Endothelial cell of umbilical vein (primary cell): ENCODE measurements around the gene PGAM4. TPM values are rescaled to one million over a fixed set of nuclear protein-coding genes. Genes with fewer than 3 reads are reported as not detected.

Experiments
- BruUV-seq: library from RNA; stranded (reverse); fragments of 400-500 nt; replicated peaks from 2 replicates; lab custom pipeline; 2021; lab: Mats Ljungman, UMichigan
- CTCF ChIA-PET: fragments of 300-600, 350-600 bp; sonication (Branson Sonifier 250); formaldehyde crosslinking; loops from one replicate; lab custom pipeline; 2021; ENCODE audit warnings: antibody characterized with exemption, inconsistent platforms; lab: Charles Lee
- POLR2A ChIA-PET: fragments of 300-600, 350-600 bp; sonication (Branson Sonifier 250); formaldehyde crosslinking; loops from one replicate; lab custom pipeline; 2021; ENCODE audit warnings: antibody characterized with exemption, inconsistent platforms; lab: Charles Lee
- DNase-seq: peaks from one replicate; pipeline ENCODE4 v3.0.0-alpha.2; 2011; ENCODE audit warnings: low read depth, low spot score
- FAIRE-seq: peaks from 2 replicates; lab custom pipeline; 2011; peaks lifted over from hg19 to GRCh38; lab: Jason Lieb, UNC
- H2AFZ ChIP-seq: 2 replicates; pipeline ENCODE4 v1.6.0; 2012; ENCODE audit warnings: low read depth, low read length, control low read depth, inconsistent platforms
- H3K27ac ChIP-seq: 2 replicates; pipeline ENCODE4 v1.5.1; 2011; ENCODE audit warnings: low read depth, mild to moderate bottlenecking, control low read depth, low read length, moderate library complexity; ENCODE audit not compliant: insufficient read depth
- H3K27me3 ChIP-seq, 2 experiments: 2 replicates each; pipeline versions ENCODE4 v1.6.0 to v1.6.1; 2011; ENCODE audit warnings: low read length in 2 of 2, mixed read lengths in 1 of 2; ENCODE audit not compliant: control insufficient read depth in 2 of 2, insufficient read depth in 2 of 2
- H3K36me3 ChIP-seq, 2 experiments: 2 replicates in 1 of 2; 3 replicates in 1 of 2; pipeline ENCODE4 v1.5.1; 2011; ENCODE audit warnings: low read length in 2 of 2, mild to moderate bottlenecking in 1 of 2, moderate library complexity in 1 of 2; ENCODE audit not compliant: control insufficient read depth in 2 of 2, insufficient read depth in 2 of 2; ENCODE audit errors: extremely low read depth in 1 of 2
- H3K4me1 ChIP-seq: 3 replicates; pipeline ENCODE4 v1.5.1; 2011; ENCODE audit warnings: mild to moderate bottlenecking, low read length; ENCODE audit not compliant: control insufficient read depth, insufficient read depth; ENCODE audit errors: extremely low read depth
- H3K4me2 ChIP-seq: 2 replicates; pipeline ENCODE4 v1.6.1; 2011; ENCODE audit warnings: low read length, control low read depth, mixed read lengths; ENCODE audit not compliant: insufficient read depth
- H3K4me3 ChIP-seq, 3 experiments: fragments of 200-600 bp in 1 of 3; sonication (generic), shearing (Covaris generic) in 1 of 3; replicated peaks in 1 of 3; 2 replicates each; pipeline ENCODE4 v1.5.1; 2011 to 2016; ENCODE audit warnings: control low read depth in 3 of 3, low read length in 3 of 3, mild to moderate bottlenecking in 2 of 3, inconsistent platforms in 1 of 3, low read depth in 1 of 3, moderate library complexity in 1 of 3; ENCODE audit not compliant: insufficient read depth in 1 of 3
- H3K79me2 ChIP-seq: 2 replicates; pipeline ENCODE4 v1.6.0; 2012; ENCODE audit warnings: low read length, inconsistent platforms; ENCODE audit not compliant: control insufficient read depth, insufficient read depth
- H3K9ac ChIP-seq: replicated peaks from 2 replicates; pipeline ENCODE3; 2011; ENCODE audit warnings: low read length, control low read depth; ENCODE audit not compliant: insufficient read depth; ENCODE audit errors: extremely low read depth
- H3K9me1 ChIP-seq: replicated peaks from 3 replicates; pipeline ENCODE4 v1.6.0; 2011; ENCODE audit warnings: mild to moderate bottlenecking, low read length; ENCODE audit not compliant: control insufficient read depth, insufficient read depth; ENCODE audit errors: extremely low read depth
- H3K9me3 ChIP-seq: replicated peaks from 2 replicates; pipeline ENCODE4 v1.5.1; 2012; ENCODE audit warnings: low read length, inconsistent platforms; ENCODE audit not compliant: control insufficient read depth, insufficient read depth
- H4K20me1 ChIP-seq: replicated peaks from 2 replicates; pipeline ENCODE3; 2011; ENCODE audit warnings: mild to moderate bottlenecking, low read length; ENCODE audit not compliant: control insufficient read depth, insufficient read depth; ENCODE audit errors: extremely low read depth
- CTCF ChIP-seq, 2 donors: IDR thresholded peaks; 1 replicate in 1 of 2; 2 replicates in 1 of 2; pipeline ENCODE4 v1.5.1; 2011; ENCODE audit warnings: low read length in 2 of 2, mild to moderate bottlenecking in 2 of 2, moderate library complexity in 2 of 2, control low read depth in 1 of 2, inconsistent platforms in 1 of 2, low read depth in 1 of 2; ENCODE audit not compliant: insufficient read depth in 1 of 2; ENCODE audit errors: extremely low read depth in 1 of 2
- EZH2 ChIP-seq: IDR thresholded peaks from 2 replicates; pipeline ENCODE4 v1.6.1; 2012; ENCODE audit warnings: borderline replicate concordance, low read depth, mild to moderate bottlenecking, moderate library complexity, low read length, inconsistent platforms; ENCODE audit not compliant: severe bottlenecking
- FOS ChIP-seq: IDR thresholded peaks from 2 replicates; pipeline ENCODE4 v1.6.1; 2011; ENCODE audit warnings: mild to moderate bottlenecking, low read length, moderate library complexity, borderline replicate concordance; ENCODE audit not compliant: insufficient read depth
- GATA2 ChIP-seq: IDR thresholded peaks from 2 replicates; pipeline ENCODE4 v1.7.0; 2011; ENCODE audit warnings: low read depth, mild to moderate bottlenecking, moderate library complexity, mixed read lengths, low read length; ENCODE audit not compliant: insufficient read length, insufficient read depth
- JUN ChIP-seq: IDR thresholded peaks from 2 replicates; pipeline ENCODE4 v1.6.1; 2011; ENCODE audit warnings: borderline replicate concordance, low read depth; ENCODE audit not compliant: insufficient read length, insufficient read depth
- MYC ChIP-seq: IDR thresholded peaks from one replicate; pipeline ENCODE4 v1.6.1; 2011; ENCODE audit warnings: mild to moderate bottlenecking, low read depth, low read length
- POLR2A ChIP-seq: IDR thresholded peaks from 2 replicates; pipeline ENCODE4 v1.6.1; 2012; ENCODE audit warnings: low read depth, mild to moderate bottlenecking, control low read depth, low read length
- POLR2AphosphoS5 ChIP-seq: IDR thresholded peaks from 2 replicates; pipeline ENCODE4 v1.6.1; 2012; ENCODE audit warnings: low read depth, mild to moderate bottlenecking, control low read depth, low read length, moderate library complexity; ENCODE audit not compliant: insufficient read depth
- dilution Hi-C: fragments of 300-500 bp; cut with MboI; formaldehyde crosslinking; loops from one replicate; pipeline ENCODE4 v1.15.0; 2019; ENCODE audit warnings: low sequenced_read_pairs; ENCODE audit not compliant: extremely low pct_ligation_motif_present
- intact Hi-C: fragments of 100-400 bp; cut with micrococcal nuclease; formaldehyde crosslinking; loops from one replicate; pipeline ENCODE4 v1.10.0; 2022
- polyA plus RNA-seq, 4 experiments: library from polyadenylated mRNA; depleted of rRNA in 3 of 4; stranded (reverse) in 3 of 4; unstranded in 1 of 4; fragments of >200 nt; gene quantifications; 2 replicates each; pipeline versions ENCODE4 v1.2.1 to v1.2.3, GENCODE V29; 2011 to 2012; ENCODE audit warnings: missing spikeins in 1 of 4
- total RNA-seq: library from RNA; stranded (reverse); gene quantifications from 2 replicates; pipeline ENCODE4 v1.2.3, GENCODE V29; 2021
- TF ChIP-seq, protein P1 (sequence below): IDR thresholded peaks from 2 replicates; pipeline ENCODE4 v1.6.1; 2011; ENCODE audit not compliant: insufficient read depth, insufficient read length

PGAM4 gene
- total and polyA plus RNA-seq, 2 donors (not counting 3 experiments of a cell fraction or from before 2014, with no cell fraction given) = 0.12 TPM; not detected in 1

- H4K20me1 ChIP-seq = no peaks in the 10 kb centered on the region
- BruUV-seq = no TSS peak
- no peak for TF ChIP-seq EZH2
- TF ChIP-seq JUN = no peak
- no peak for TF ChIP-seq MYC
- no peak for TF ChIP-seq GATA2
- TF ChIP-seq POLR2A = no peak
- no peak for TF ChIP-seq FOS
- TF ChIP-seq, protein P1, sequence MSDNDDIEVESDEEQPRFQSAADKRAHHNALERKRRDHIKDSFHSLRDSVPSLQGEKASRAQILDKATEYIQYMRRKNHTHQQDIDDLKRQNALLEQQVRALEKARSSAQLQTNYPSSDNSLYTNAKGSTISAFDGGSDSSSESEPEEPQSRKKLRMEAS = no peak
- TF ChIP-seq CTCF (IDR thresholded peaks at IDR 0.05; ENCODE audit: extremely low read depth in 1 of 2, insufficient read depth in 1 of 2, low read depth in 1 of 2, low read length in 2 of 2) = no peak
- TF ChIP-seq POLR2AphosphoS5 = no peak
- peaks cover 11% of the 10 kb centered on the region for H3K4me1 ChIP-seq
- H3K4me3 ChIP-seq = no peak overlapping the region
- H2AFZ ChIP-seq = no peak overlapping the region
- H3K27ac ChIP-seq = no peak overlapping the region
- FAIRE-seq (no peak), DNase-seq (no peak)
- ChIA-PET CTCF (no interaction called here), POLR2A (no interaction called here)
- no peak overlapping the region for H3K9ac ChIP-seq
- H3K36me3 ChIP-seq = no peaks in the 10 kb centered on the region
- H3K9me1 ChIP-seq = no peaks in the 10 kb centered on the region
- no peak overlapping the region for H3K4me2 ChIP-seq
- H3K27me3 ChIP-seq = no peaks in the 10 kb centered on the region
- H3K9me3 ChIP-seq = no peaks in the 10 kb centered on the region
- no peaks in the 10 kb centered on the region for H3K79me2 ChIP-seq
- intact Hi-C loops (no loop called here), dilution Hi-C loops (no loop called here)
Observed at GRCh38 chrX:77938083-77938680, 31.3 kb downstream of the PGAM4 start.
